ENCODE measurements around the gene PRR5L.

Gene PRR5L

GRCh38 chr11:36268337-36268985 lies 27.6 kb upstream of the PRR5L start:
- TF ChIP-seq GATA2 (IDR thresholded peaks at IDR 0.05; ENCODE audit: low read depth, low read length) (no peak), GATA3 (IDR thresholded peaks at IDR 0.05; ENCODE audit: low read depth, low read length) (no peak)

- TF ChIP-seq GATA2 (IDR thresholded peaks at IDR 0.05; ENCODE audit: low read depth, low read length) (no peak), GATA3 (IDR thresholded peaks at IDR 0.05; ENCODE audit: low read depth, low read length) (no peak)
Observed at GRCh38 chr11:36270701-36271100, 25.4 kb upstream of the PRR5L start.

- TF ChIP-seq GATA3 (IDR thresholded peaks at IDR 0.05; ENCODE audit: low read depth, low read length), result no peak
- 0 out of 2 replicates have a peak, but pooled peaks have one; percentile 30 for TF ChIP-seq GATA2 (IDR thresholded peaks at IDR 0.05; ENCODE audit: low read depth, low read length)
Observed at GRCh38 chr11:36271794-36272407, 24.2 kb upstream of the PRR5L start.

GRCh38 chr11:36273110-36273509 lies 23.0 kb upstream of the PRR5L start:
- TF ChIP-seq GATA3 (IDR thresholded peaks at IDR 0.05; ENCODE audit: low read depth, low read length), result no peak
- no peak for TF ChIP-seq GATA2 (IDR thresholded peaks at IDR 0.05; ENCODE audit: low read depth, low read length)

GRCh38 chr11:36274414-36274813 lies 21.7 kb upstream of the PRR5L start:
- no peak for TF ChIP-seq GATA3 (IDR thresholded peaks at IDR 0.05; ENCODE audit: low read depth, low read length)

- TF ChIP-seq GATA3 (IDR thresholded peaks at IDR 0.05; ENCODE audit: low read depth, low read length) (no peak), GATA2 (IDR thresholded peaks at IDR 0.05; ENCODE audit: low read depth, low read length) (no peak)
Observed at GRCh38 chr11:36278531-36279282, 17.4 kb upstream of the PRR5L start.

- TF ChIP-seq GATA3 (IDR thresholded peaks at IDR 0.05; ENCODE audit: low read depth, low read length), result no peak
- TF ChIP-seq GATA2 (IDR thresholded peaks at IDR 0.05; ENCODE audit: low read depth, low read length), result no peak
Observed at GRCh38 chr11:36280531-36280930, 15.6 kb upstream of the PRR5L start.

GRCh38 chr11:36281850-36282249 lies 14.2 kb upstream of the PRR5L start:
- no peak for TF ChIP-seq GATA2 (IDR thresholded peaks at IDR 0.05; ENCODE audit: low read depth, low read length)
- no peak for TF ChIP-seq GATA3 (IDR thresholded peaks at IDR 0.05; ENCODE audit: low read depth, low read length)

- no peak for TF ChIP-seq GATA3 (IDR thresholded peaks at IDR 0.05; ENCODE audit: low read depth, low read length)
- TF ChIP-seq GATA2 (IDR thresholded peaks at IDR 0.05; ENCODE audit: low read depth, low read length), result no peak
Observed at GRCh38 chr11:36282926-36283325, 13.2 kb upstream of the PRR5L start.

GRCh38 chr11:36288442-36289225 lies 7.5 kb upstream of the PRR5L start:
- TF ChIP-seq GATA2 (IDR thresholded peaks at IDR 0.05; ENCODE audit: low read depth, low read length) (no peak), GATA3 (IDR thresholded peaks at IDR 0.05; ENCODE audit: low read depth, low read length) (no peak)

- TF ChIP-seq GATA2 (IDR thresholded peaks at IDR 0.05; ENCODE audit: low read depth, low read length) (no peak), GATA3 (IDR thresholded peaks at IDR 0.05; ENCODE audit: low read depth, low read length) (no peak)
Observed at GRCh38 chr11:36289226-36289852, 6.7 kb upstream of the PRR5L start, which contains the start of gene COMMD9. Gene COMMD9 (minus strand): TSS chr11:36289424. CDS start chr11:36289412, 12 bp downstream.

- TF ChIP-seq GATA3 (IDR thresholded peaks at IDR 0.05; ENCODE audit: low read depth, low read length), result no peak
- no peak for TF ChIP-seq GATA2 (IDR thresholded peaks at IDR 0.05; ENCODE audit: low read depth, low read length)
Observed at GRCh38 chr11:36292311-36292722, 3.8 kb upstream of the PRR5L start.

GRCh38 chr11:36296884-36297543 lies 926 bp downstream of the PRR5L start:
- TF ChIP-seq GATA2 (IDR thresholded peaks at IDR 0.05; ENCODE audit: low read depth, low read length), result no peak
- no peak for TF ChIP-seq GATA3 (IDR thresholded peaks at IDR 0.05; ENCODE audit: low read depth, low read length)
